HL-60 (cell line): ENCODE measurements around the gene PPIP5K2.
"Not testable (repeated sequence)": the region's sequence is repeated elsewhere in the genome, so short reads cannot be mapped to it uniquely, and the experiment has no call there.

ENCODE experiments used
- CTCF ChIP-seq: IDR thresholded peaks from one replicate; pipeline ENCODE4 v1.5.1; 2011; ENCODE audit warnings: low read length, control low read depth, inconsistent platforms; ENCODE audit not compliant: insufficient read depth
- POLR2AphosphoS5 ChIP-seq: IDR thresholded peaks from 2 replicates; pipeline ENCODE4 v1.6.1; 2012; ENCODE audit warnings: low read depth

GRCh38 chr5:103204990-103205389 lies 84.9 kb downstream of the PPIP5K2 start:
- TF ChIP-seq POLR2AphosphoS5, CTCF: not testable (repeated sequence)
